Testis (tissue), 5 donors: Measurements from ENCODE around the gene TRIAP1. TPM values are rescaled to one million over a fixed set of nuclear protein-coding genes. Genes with fewer than 3 reads are reported as not detected.
A peak's percentile ranks its signal among the peaks of the same experiment; 100 is the strongest.

Experiments
- DNase-seq: peaks from one replicate; pipeline ENCODE4 v3.0.0-alpha.2; 2019
- H3K27ac ChIP-seq, 2 donors: fragments of 200-600 bp; sonication (generic); one replicate each; pipeline ENCODE4 v1.5.1; 2019
- H3K27me3 ChIP-seq: fragments of 200-600 bp; sonication (generic); one replicate; pipeline ENCODE4 v1.5.1; 2019
- H3K36me3 ChIP-seq: fragments of 200-600 bp; sonication (generic); one replicate; pipeline ENCODE4 v1.5.1; 2017; ENCODE audit warnings: low read depth; ENCODE audit errors: missing control alignments
- H3K4me1 ChIP-seq: fragments of 200-600 bp; sonication (generic); one replicate; pipeline ENCODE4 v1.5.1; 2019
- H3K4me3 ChIP-seq, 2 donors: fragments of 200-600 bp; sonication (generic); one replicate each; pipeline ENCODE4 v1.5.1; 2017 to 2019
- H3K9me3 ChIP-seq: fragments of 200-600 bp; sonication (generic); one replicate; pipeline ENCODE4 v1.5.1; 2017
- CTCF ChIP-seq, 3 experiments: fragments of 450-650 bp in 2 of 3; fragments of 200-600 bp in 1 of 3; sonication (generic) in 1 of 3; IDR thresholded peaks; one replicate each; pipeline ENCODE4 v1.5.1; 2016 to 2019; ENCODE audit warnings: antibody characterized with exemption in 3 of 3, mild to moderate bottlenecking in 2 of 3, moderate library complexity in 1 of 3
- POLR2A ChIP-seq: fragments of 450-650 bp; IDR thresholded peaks from one replicate; pipeline ENCODE4 v1.6.1; 2017; ENCODE audit warnings: antibody characterized with exemption, mild to moderate bottlenecking, moderate library complexity
- WGBS, 2 donors: methylation state at CpG; one replicate each; pipeline ENCODE4 v1.1.5; 2018; 5-methylcytosine and 5-hydroxymethylcytosine counted together
- intact Hi-C: fragments of 100-400 bp; cut with DNase I; formaldehyde crosslinking; loops from one replicate; pipeline ENCODE4 v1.15.1; 2023; ENCODE audit warnings: low total_unique reads
- long read RNA-seq, 2 donors: transcript quantifications; one replicate each; lab custom pipeline, GENCODE V29; 2026
- polyA plus RNA-seq: library from polyadenylated mRNA; stranded (reverse); fragments of 350-450 nt; fragmentation: Illumina TruSeq; extraction: RNeasy Lipid Tissue Mini Kit (QIAGEN cat#74804); gene quantifications from one replicate; pipeline ENCODE4 v1.2.3, GENCODE V29; 2014; ENCODE audit warnings: low read depth, low replicate concordance; ENCODE audit not compliant: insufficient read depth
- total RNA-seq, 2 donors: library from RNA; depleted of rRNA; stranded (reverse); fragments of >200 nt; gene quantifications; one replicate each; pipeline ENCODE4 v1.2.3, GENCODE V29; 2016

Gene TRIAP1
- total RNA-seq (10 to 100 TPM; 13.9 to 15.7 TPM), polyA plus RNA-seq (20.0 TPM)
- long read RNA-seq, donor 1, transcript TRIAP1-202 (2 exons, 1,182 nt), result major isoform, 20 of 20 reads
- long read RNA-seq, donor 1, partial matches to known transcripts, result 0 of 20 reads
- long read RNA-seq, donor 1, other reads (novel, unspliced or antisense), result 0 of 20 reads
- long read RNA-seq, donor 2, transcript TRIAP1-202 (2 exons, 1,182 nt), result major isoform, 16 of 16 reads
- long read RNA-seq, donor 2, partial matches to known transcripts, result 0 of 16 reads
- long read RNA-seq, donor 2, other reads (novel, unspliced or antisense), result 0 of 16 reads

GRCh38 chr12:120445911-120446843 is at the start of gene TRIAP1, which contains the start of gene GATC:
TRIAP1 (minus strand) TSS chr12:120446384; CDS start chr12:120446372, 12 bp downstream.
GATC (plus strand) TSS chr12:120446444; CDS start chr12:120446481, 37 bp downstream.
- H3K4me1 ChIP-seq, result peaks cover 18% of the 10 kb centered on the region
- peak; percentile 86 for DNase-seq
- WGBS, 2 donors, result 0% methylated on average over 7 to 71 of the region's 73 CpGs
- intact Hi-C loops, result no loop called here
- peak within 1 kb of the TSS; percentile 75 to 97 for H3K4me3 ChIP-seq
- TF ChIP-seq POLR2A, result no peak
- peak in 2 of 3 experiments; percentile 10 to 39 for TF ChIP-seq CTCF (IDR thresholded peaks at IDR 0.05)
- no peaks in the 10 kb centered on the region for H3K36me3 ChIP-seq
- H3K9me3 ChIP-seq, result no peaks in the 10 kb centered on the region
- H3K27ac ChIP-seq, result peak within 1 kb of the TSS; percentile 71 to 75
- H3K27me3 ChIP-seq, result no peaks in the 10 kb centered on the region

- Histone ChIP-seq H3K27ac (peak overlapping the region; percentile 94 to 95), H3K4me1 (peaks cover 41% of the 10 kb centered on the region), H3K27me3 (no peaks in the 10 kb centered on the region), H3K4me3 (peak overlapping the region; percentile 96 to 100), H3K36me3 (no peaks in the 10 kb centered on the region), H3K9me3 (no peaks in the 10 kb centered on the region)
- 21 to 24% methylated on average over 13 to 15 of the region's 17 CpGs for WGBS, 2 donors
- DNase-seq, result no peak
- TF ChIP-seq POLR2A (no peak), CTCF (IDR thresholded peaks at IDR 0.05) (no peak)
- intact Hi-C loops, result no loop called here
These were observed 49.1 kb upstream of the TRIAP1 start for GRCh38 chr12:120495186-120495730.

- 57 to 60% methylated on average over 1 to 2 of the region's 2 CpGs for WGBS, 2 donors
These were observed 44.8 kb upstream of the TRIAP1 start for GRCh38 chr12:120490833-120491512.

More at GRCh38 chr12:120490833-120491512, 44.8 kb upstream of the TRIAP1 start:
- intact Hi-C loops, result no loop called here
- Histone ChIP-seq H3K9me3 (no peaks in the 10 kb centered on the region), H3K4me1 (peaks cover 44% of the 10 kb centered on the region), H3K36me3 (no peaks in the 10 kb centered on the region), H3K27me3 (no peaks in the 10 kb centered on the region), H3K27ac (peak overlapping the region; percentile 47 to 57), H3K4me3 (no peak overlapping the region)
- DNase-seq, result peak; percentile 63
- no peak for TF ChIP-seq CTCF (IDR thresholded peaks at IDR 0.05)
- TF ChIP-seq POLR2A, result no peak
